Lung (tissue), 12 donors: Measurements from ENCODE around the gene UTP4. TPM values are rescaled to one million over a fixed set of nuclear protein-coding genes. Genes with fewer than 3 reads are reported as not detected.

Source experiments
- ATAC-seq: fragments of 200-7000 bp; cut with Tn5 transposase; one replicate; pipeline ENCODE4 v1.9.1; 2020; ENCODE audit warnings: moderate number of reproducible peaks; ENCODE audit not compliant: insufficient read depth, low FRiP score
- DNase-seq, 3 donors: peaks; one replicate each; pipeline ENCODE4 v3.0.0-alpha.2; 2013 to 2017
- H3K27ac ChIP-seq, 2 donors: one replicate each; pipeline ENCODE4 v1.5.1; 2013; ENCODE audit warnings: mild to moderate bottlenecking in 2 of 2, moderate library complexity in 2 of 2, control low read depth in 1 of 2, inconsistent platforms in 1 of 2, low read depth in 1 of 2, low read length in 1 of 2
- H3K27me3 ChIP-seq, 3 donors: one replicate each; pipeline ENCODE4 v1.5.1; 2013; ENCODE audit warnings: low read length in 2 of 3; ENCODE audit not compliant: control insufficient read depth in 3 of 3, insufficient read depth in 3 of 3
- H3K36me3 ChIP-seq, 4 donors: one replicate each; pipeline ENCODE4 v1.5.1; 2013; ENCODE audit warnings: low read length in 4 of 4, mild to moderate bottlenecking in 1 of 4, moderate library complexity in 1 of 4; ENCODE audit not compliant: control insufficient read depth in 4 of 4, insufficient read depth in 4 of 4
- H3K4me1 ChIP-seq, 5 donors: one replicate each; pipeline ENCODE4 v1.5.1; 2013; ENCODE audit warnings: low read length in 5 of 5, mild to moderate bottlenecking in 2 of 5, moderate library complexity in 1 of 5; ENCODE audit not compliant: control insufficient read depth in 5 of 5, insufficient read depth in 5 of 5
- H3K4me3 ChIP-seq: one replicate; pipeline ENCODE4 v1.5.1; 2013; ENCODE audit warnings: mild to moderate bottlenecking, control low read depth, moderate library complexity
- H3K9ac ChIP-seq, 2 donors: one replicate each; pipeline ENCODE4 v1.5.1; 2013; ENCODE audit warnings: low read length in 2 of 2, control low read depth in 1 of 2; ENCODE audit not compliant: insufficient read depth in 1 of 2
- H3K9me3 ChIP-seq, 4 donors: one replicate each; pipeline ENCODE4 v1.5.1; 2013; ENCODE audit warnings: low read length in 3 of 4, mild to moderate bottlenecking in 1 of 4, moderate library complexity in 1 of 4; ENCODE audit not compliant: control insufficient read depth in 4 of 4, insufficient read depth in 3 of 4
- WGBS, 2 donors: extraction: QIAGEN DNeasy Blood & Tissue Kit; methylation state at CpG; one replicate each; pipeline ENCODE4 v1.1.7; 2013; 5-methylcytosine and 5-hydroxymethylcytosine counted together
- polyA plus RNA-seq, 2 donors: library from polyadenylated mRNA; stranded (reverse); fragments of 200-250 nt; gene quantifications; one replicate each; pipeline ENCODE4 v1.2.1, GENCODE V29; 2013
- total RNA-seq, 2 donors: library from RNA; depleted of rRNA in 1 of 2; stranded (reverse); fragments of >200 nt in 1 of 2; gene quantifications; one replicate each; pipeline ENCODE4 v1.2.1, GENCODE V29; 2014 to 2021
- TF ChIP-seq, protein P1 (sequence below): IDR thresholded peaks from 2 replicates; pipeline ENCODE4 v1.5.1; 2012; ENCODE audit warnings: mild to moderate bottlenecking; ENCODE audit errors: control extremely low read depth, extremely low read depth
- donor health status: control.
- donor health status: control.
- donor health status: Bipolar disorder and iron deficiency.
- donor health status: healthy.
- donor health status: DM: yes; HTN: yes; CAD: no.

Gene UTP4
- total and polyA plus RNA-seq, 4 donors, result 18.1 to 34.5 (median 26.0) TPM

DNA sequence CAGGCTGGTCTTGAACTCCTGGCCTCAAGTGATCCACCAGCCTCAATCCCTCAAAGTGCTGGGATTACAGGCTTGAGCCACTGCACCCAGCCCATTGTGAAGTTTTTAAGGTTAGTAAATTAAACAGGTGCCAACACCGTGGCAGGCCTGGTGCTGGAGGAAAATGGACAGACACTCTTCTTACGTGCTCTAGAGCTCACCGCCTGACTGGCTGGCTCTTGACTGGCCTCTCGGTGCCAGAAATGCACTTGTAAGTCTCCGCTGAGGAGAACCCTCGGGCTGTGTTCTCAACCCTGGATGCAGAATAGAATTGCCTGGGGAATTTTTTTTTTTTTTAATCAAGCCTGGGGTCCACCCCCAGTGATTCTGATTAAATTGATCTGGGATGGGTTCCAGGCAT is 37.3 kb upstream of the UTP4 start:
- DNase-seq (peak in 1 of 3 donors; percentile 58), ATAC-seq (peak; percentile 64)
- H3K27ac ChIP-seq, result no peak overlapping the region
- peaks cover 0 to 5% (median 2%) of the 10 kb centered on the region in 5 donors for H3K4me1 ChIP-seq
- no peaks in the 10 kb centered on the region for H3K9me3 ChIP-seq
- TF ChIP-seq, protein P1, sequence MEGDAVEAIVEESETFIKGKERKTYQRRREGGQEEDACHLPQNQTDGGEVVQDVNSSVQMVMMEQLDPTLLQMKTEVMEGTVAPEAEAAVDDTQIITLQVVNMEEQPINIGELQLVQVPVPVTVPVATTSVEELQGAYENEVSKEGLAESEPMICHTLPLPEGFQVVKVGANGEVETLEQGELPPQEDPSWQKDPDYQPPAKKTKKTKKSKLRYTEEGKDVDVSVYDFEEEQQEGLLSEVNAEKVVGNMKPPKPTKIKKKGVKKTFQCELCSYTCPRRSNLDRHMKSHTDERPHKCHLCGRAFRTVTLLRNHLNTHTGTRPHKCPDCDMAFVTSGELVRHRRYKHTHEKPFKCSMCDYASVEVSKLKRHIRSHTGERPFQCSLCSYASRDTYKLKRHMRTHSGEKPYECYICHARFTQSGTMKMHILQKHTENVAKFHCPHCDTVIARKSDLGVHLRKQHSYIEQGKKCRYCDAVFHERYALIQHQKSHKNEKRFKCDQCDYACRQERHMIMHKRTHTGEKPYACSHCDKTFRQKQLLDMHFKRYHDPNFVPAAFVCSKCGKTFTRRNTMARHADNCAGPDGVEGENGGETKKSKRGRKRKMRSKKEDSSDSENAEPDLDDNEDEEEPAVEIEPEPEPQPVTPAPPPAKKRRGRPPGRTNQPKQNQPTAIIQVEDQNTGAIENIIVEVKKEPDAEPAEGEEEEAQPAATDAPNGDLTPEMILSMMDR, result no peak
- 73 to 92% methylated on average over 6 of the region's 6 CpGs for WGBS, 2 donors
- H3K36me3 ChIP-seq, result no peaks in the 10 kb centered on the region
- no peak overlapping the region for H3K4me3 ChIP-seq
- H3K9ac ChIP-seq, result no peak overlapping the region
- no peaks in the 10 kb centered on the region for H3K27me3 ChIP-seq

DNA sequence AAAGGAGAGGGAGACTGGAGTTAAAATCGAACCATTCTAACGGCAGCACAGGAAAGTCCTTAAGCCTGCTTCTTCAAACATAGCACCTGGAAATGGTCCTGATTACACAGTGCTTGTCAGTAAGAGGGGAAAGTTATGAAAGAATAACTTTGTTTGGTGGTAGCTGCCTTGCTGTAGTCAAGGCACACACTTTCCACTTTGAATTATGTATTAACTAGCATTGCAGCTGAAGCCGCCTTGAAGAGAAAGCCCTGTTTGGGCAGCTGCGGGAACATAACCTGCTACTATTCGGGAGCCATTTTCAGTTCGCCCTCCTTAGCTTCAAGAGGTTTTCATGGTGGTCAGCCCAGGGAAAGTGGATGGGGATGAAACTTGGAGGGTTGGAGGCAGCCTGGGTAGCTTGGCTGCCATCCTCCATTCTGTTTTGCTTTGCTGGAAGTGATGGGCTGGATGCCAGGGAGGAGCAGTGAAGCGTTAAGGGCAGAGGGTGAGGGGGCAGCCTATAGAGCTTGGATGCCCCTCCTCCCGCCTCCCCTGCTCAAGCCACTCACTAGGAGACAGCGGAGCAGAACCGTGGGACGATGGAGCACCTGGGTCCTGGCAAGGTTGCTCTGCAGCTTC is 32.3 kb upstream of the UTP4 start:
- ATAC-seq (peak; percentile 57), DNase-seq (peak; percentile 60 to 87 (median 64))
- 61 to 74% methylated on average over 11 of the region's 11 CpGs for WGBS, 2 donors

DNA sequence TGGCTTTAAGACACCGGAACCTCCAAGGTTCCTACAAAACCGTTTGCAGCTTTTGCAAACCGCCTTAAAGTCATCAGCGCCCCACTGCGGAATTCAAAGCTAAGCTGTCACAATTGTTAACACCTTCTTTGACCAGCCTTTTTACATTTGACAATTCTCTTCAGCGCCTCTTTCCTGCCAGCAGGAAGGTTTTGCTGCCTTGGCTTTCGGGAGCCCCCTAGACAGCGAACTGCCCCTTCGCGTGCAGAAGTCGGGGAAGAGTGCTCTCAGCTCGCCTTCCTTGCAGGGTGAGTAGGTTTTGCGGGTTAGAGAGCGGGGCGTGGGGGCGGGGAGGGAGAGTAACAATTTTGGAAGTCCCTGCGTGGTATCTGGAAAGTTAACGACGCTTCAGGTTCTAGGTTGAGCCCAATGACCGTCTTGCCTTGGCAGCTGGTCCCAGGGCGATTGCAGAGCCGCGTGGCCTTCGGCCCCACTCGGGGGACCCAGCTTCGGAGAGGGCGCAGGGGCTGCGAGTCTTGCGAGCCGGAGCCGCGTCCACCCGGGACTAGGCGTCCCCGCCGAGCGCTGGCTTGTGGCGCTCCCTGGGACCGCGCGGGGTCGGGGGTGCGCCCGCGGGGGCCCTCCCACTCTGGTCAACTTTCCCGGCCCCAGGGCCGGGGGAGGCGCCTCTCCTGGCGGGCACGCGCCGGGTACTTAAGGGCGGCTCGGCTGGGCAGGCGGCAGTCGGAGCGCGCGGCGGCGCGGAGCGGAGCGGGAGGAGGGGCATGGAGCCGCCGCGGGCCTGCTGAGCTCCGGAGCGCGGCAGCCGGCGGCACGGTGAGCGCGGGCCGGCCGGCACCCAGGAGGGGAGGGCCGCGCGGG is 26.7 kb upstream of the UTP4 start, which contains the start of gene HAS3:
Gene HAS3 (plus strand): TSS at position 153 of the 861 bp plus-strand sequence. CDS start 3,743 bp downstream, outside the sequence.
- peaks cover 0 to 26% (median 12%) of the 10 kb centered on the region in 5 donors for H3K4me1 ChIP-seq
- 1% methylated on average over 60 to 80 of the region's 80 CpGs for WGBS, 2 donors
- no peaks in the 10 kb centered on the region for H3K9me3 ChIP-seq
- no peak within 1 kb of the TSS for H3K9ac ChIP-seq
- peaks cover 0 to 24% (median 8%) of the 10 kb centered on the region in 3 donors for H3K27me3 ChIP-seq
- peak within 1 kb of the TSS; percentile 44 for H3K4me3 ChIP-seq
- peak; percentile 63 to 80 (median 71) for DNase-seq
- TF ChIP-seq, protein P1, result peak; percentile 1
- H3K27ac ChIP-seq, result peak within 1 kb of the TSS in 1 of 2 donors; percentile 70
- ATAC-seq, result peak; percentile 55
- H3K36me3 ChIP-seq, result peaks cover 0 to 9% (median 6%) of the 10 kb centered on the region in 4 donors

More for the DNA sequence above, 32.3 kb upstream of the UTP4 start:
- Histone ChIP-seq H3K27ac (peak overlapping the region in 1 of 2 donors; percentile 92), H3K9ac (peak overlapping the region in 1 of 2 donors; percentile 10), H3K4me3 (no peak overlapping the region), H3K36me3 (no peaks in the 10 kb centered on the region), H3K4me1 (peaks cover 0 to 7% (median 0%) of the 10 kb centered on the region in 5 donors), H3K27me3 (peaks cover 0 to 5% (median 0%) of the 10 kb centered on the region in 3 donors), H3K9me3 (no peaks in the 10 kb centered on the region)
- TF ChIP-seq, protein P1, result no peak
